Measurements from ENCODE around the gene AK1. TPM values are rescaled to one million over a fixed set of nuclear protein-coding genes. Genes with fewer than 3 reads are reported as not detected.

AK1 gene
- total and polyA plus RNA-seq, 2 donors (not counting 3 experiments of a cell fraction or from before 2014, with no cell fraction given): 115 to 148 TPM

DNA sequence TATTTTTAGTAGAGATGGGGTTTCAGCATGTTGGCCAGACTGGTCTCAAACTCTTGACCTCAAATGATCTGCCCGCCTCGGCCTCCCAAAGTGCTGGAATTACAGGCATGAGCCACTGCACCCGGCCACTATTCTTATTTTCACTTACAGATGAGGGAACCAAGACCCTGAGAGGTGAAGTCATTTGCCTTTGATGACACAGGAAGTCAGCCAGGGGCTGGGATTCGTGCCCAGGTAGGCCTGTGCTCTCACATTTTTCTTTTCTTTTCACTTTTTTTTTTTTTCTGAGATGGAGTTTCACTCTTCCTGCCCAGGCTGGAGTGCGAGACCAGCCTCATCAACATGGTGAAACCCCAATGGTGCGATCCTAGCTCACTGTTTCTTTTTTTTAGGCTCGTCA, 45.2 kb downstream of the AK1 start:
- no peaks in the 10 kb centered on the region for H3K9me1 ChIP-seq (replicated peaks; ENCODE audit: control insufficient read depth, extremely low read depth, insufficient read depth, low read length)
- intact Hi-C loops (cut with micrococcal nuclease) (no loop called here), dilution Hi-C loops (cut with MboI; ENCODE audit: extremely low pct_ligation_motif_present, low sequenced_read_pairs) (no loop called here)
- no peak overlapping the region for H2AFZ ChIP-seq (ENCODE audit: low read depth, low read length)
- H3K9ac ChIP-seq (replicated peaks; ENCODE audit: extremely low read depth, insufficient read depth, low read length): no peak overlapping the region
- no peak overlapping the region for H3K4me2 ChIP-seq (ENCODE audit: insufficient read depth, low read length)
- peaks cover 95% of the 10 kb centered on the region for H3K79me2 ChIP-seq (ENCODE audit: control insufficient read depth, insufficient read depth, low read length)
- no peaks in the 10 kb centered on the region for H3K27me3 ChIP-seq (ENCODE audit: control insufficient read depth in 2 of 2, insufficient read depth in 2 of 2, low read length in 2 of 2)
- H3K36me3 ChIP-seq (ENCODE audit: control insufficient read depth in 2 of 2, extremely low read depth in 1 of 2, insufficient read depth in 2 of 2, low read length in 2 of 2): peaks cover 10 to 26% of the 10 kb centered on the region in 2 experiments
- BruUV-seq (replicated peaks): no TSS peak
- TF ChIP-seq MAX (IDR thresholded peaks at IDR 0.05; ENCODE audit: insufficient read depth, insufficient read length): no peak
- no peak for TF ChIP-seq GATA2 (IDR thresholded peaks at IDR 0.05; ENCODE audit: insufficient read depth, insufficient read length, low read depth, low read length)
- TF ChIP-seq FOS (IDR thresholded peaks at IDR 0.05; ENCODE audit: borderline replicate concordance, insufficient read depth, low read length): no peak
- TF ChIP-seq POLR2A (IDR thresholded peaks at IDR 0.05; ENCODE audit: low read depth, low read length): no peak
- TF ChIP-seq MYC (IDR thresholded peaks at IDR 0.05; ENCODE audit: low read depth, low read length): no peak
- TF ChIP-seq EZH2 (IDR thresholded peaks at IDR 0.05; ENCODE audit: borderline replicate concordance, low read depth, low read length, severe bottlenecking): no peak
- TF ChIP-seq, protein P1, sequence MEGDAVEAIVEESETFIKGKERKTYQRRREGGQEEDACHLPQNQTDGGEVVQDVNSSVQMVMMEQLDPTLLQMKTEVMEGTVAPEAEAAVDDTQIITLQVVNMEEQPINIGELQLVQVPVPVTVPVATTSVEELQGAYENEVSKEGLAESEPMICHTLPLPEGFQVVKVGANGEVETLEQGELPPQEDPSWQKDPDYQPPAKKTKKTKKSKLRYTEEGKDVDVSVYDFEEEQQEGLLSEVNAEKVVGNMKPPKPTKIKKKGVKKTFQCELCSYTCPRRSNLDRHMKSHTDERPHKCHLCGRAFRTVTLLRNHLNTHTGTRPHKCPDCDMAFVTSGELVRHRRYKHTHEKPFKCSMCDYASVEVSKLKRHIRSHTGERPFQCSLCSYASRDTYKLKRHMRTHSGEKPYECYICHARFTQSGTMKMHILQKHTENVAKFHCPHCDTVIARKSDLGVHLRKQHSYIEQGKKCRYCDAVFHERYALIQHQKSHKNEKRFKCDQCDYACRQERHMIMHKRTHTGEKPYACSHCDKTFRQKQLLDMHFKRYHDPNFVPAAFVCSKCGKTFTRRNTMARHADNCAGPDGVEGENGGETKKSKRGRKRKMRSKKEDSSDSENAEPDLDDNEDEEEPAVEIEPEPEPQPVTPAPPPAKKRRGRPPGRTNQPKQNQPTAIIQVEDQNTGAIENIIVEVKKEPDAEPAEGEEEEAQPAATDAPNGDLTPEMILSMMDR (IDR thresholded peaks at IDR 0.05; ENCODE audit: extremely low read depth in 1 of 2, insufficient read depth in 1 of 2, low read depth in 1 of 2, low read length in 2 of 2): no peak
- TF ChIP-seq POLR2AphosphoS5 (IDR thresholded peaks at IDR 0.05; ENCODE audit: insufficient read depth, low read depth, low read length): no peak
- no peak for TF ChIP-seq JUN (IDR thresholded peaks at IDR 0.05; ENCODE audit: borderline replicate concordance, insufficient read depth, insufficient read length, low read depth)
- H4K20me1 ChIP-seq (replicated peaks; ENCODE audit: control insufficient read depth, extremely low read depth, insufficient read depth, low read length): no peaks in the 10 kb centered on the region
- H3K4me3 ChIP-seq (replicated peaks in 1 of 3; ENCODE audit: insufficient read depth in 1 of 3, low read depth in 1 of 3, low read length in 3 of 3): no peak overlapping the region
- FAIRE-seq: no peak
- peaks cover 55% of the 10 kb centered on the region for H3K4me1 ChIP-seq (ENCODE audit: control insufficient read depth, extremely low read depth, insufficient read depth, low read length)
- POLR2A ChIA-PET: interaction anchor here (0.6 kb wide), 1 partner anchor 23 kb away, joined by 5 read pairs; no protein-coding TSS in a partner anchor
- DNase-seq (ENCODE audit: low read depth, low spot score): no peak
- H3K27ac ChIP-seq (ENCODE audit: insufficient read depth, low read depth, low read length): no peak overlapping the region
- CTCF ChIA-PET: interaction anchor here (0.6 to 1.2 kb wide), 2 partner anchors 38 to 70 kb away, joined by 3 read pairs; no protein-coding TSS in a partner anchor
- no peaks in the 10 kb centered on the region for H3K9me3 ChIP-seq (replicated peaks; ENCODE audit: control insufficient read depth, insufficient read depth, low read length)

All from endothelial cell of umbilical vein (primary cell).